PFSK-1 (cell line): ENCODE measurements around the gene PRKAR1A.

ENCODE experiments used
- POLR2AphosphoS5 ChIP-seq: IDR thresholded peaks from 2 replicates; pipeline ENCODE4 v1.6.1; 2012; ENCODE audit warnings: low read depth, mild to moderate bottlenecking, control low read depth, low read length, moderate library complexity
- REST ChIP-seq, 2 experiments: IDR thresholded peaks; 2 replicates each; pipeline versions ENCODE4 v1.6.1 to v1.8.0; 2011 to 2012; ENCODE audit warnings: low read depth in 2 of 2, low read length in 2 of 2, control low read depth in 1 of 2, inconsistent platforms in 1 of 2, mild to moderate bottlenecking in 1 of 2, moderate library complexity in 1 of 2; ENCODE audit not compliant: insufficient read depth in 1 of 2
- SIN3A ChIP-seq: IDR thresholded peaks from 2 replicates; pipeline ENCODE4 v1.6.1; 2012; ENCODE audit warnings: mild to moderate bottlenecking, low read length, moderate library complexity, borderline replicate concordance; ENCODE audit not compliant: insufficient read depth
- TAF1 ChIP-seq: IDR thresholded peaks from 2 replicates; pipeline ENCODE4 v1.6.1; 2012; ENCODE audit warnings: low read length, control low read depth, borderline replicate concordance; ENCODE audit not compliant: insufficient read depth

- TF ChIP-seq REST (IDR thresholded peaks at IDR 0.05; ENCODE audit: insufficient read depth in 1 of 2, low read depth in 2 of 2, low read length in 2 of 2) (no peak), TAF1 (no peak), POLR2AphosphoS5 (no peak), SIN3A (no peak)
Observed at GRCh38 chr17:68519911-68520310, 7.7 kb downstream of the PRKAR1A start.
